GM23338 (cell line): ENCODE data around the gene LRRC63. TPM values are rescaled to one million over a fixed set of nuclear protein-coding genes. Genes with fewer than 3 reads are reported as not detected.

Experiments
- ATAC-seq: fragments of 200-7000 bp; cut with Tn5 transposase; 3 replicates; pipeline ENCODE4 v1.9.1; 2020
- DNase-seq: peaks from one replicate; pipeline ENCODE4 v3.0.0-alpha.2; 2015; ENCODE audit warnings: low spot score
- H2AFZ ChIP-seq: fragments of 200-600 bp; sonication (generic); 2 replicates; pipeline ENCODE4 v1.8.0; 2016; ENCODE audit warnings: antibody characterized with exemption, mild to moderate bottlenecking, moderate library complexity
- H3F3A ChIP-seq: fragments of 200-600 bp; sonication (generic); replicated peaks from 2 replicates; pipeline ENCODE4 v1.8.0; 2017; ENCODE audit warnings: antibody characterized with exemption, mixed run types, low read depth
- H3K27ac ChIP-seq: fragments of 200-600 bp; sonication (generic); 2 replicates; pipeline ENCODE4 v1.6.1; 2016; ENCODE audit warnings: low read depth
- H3K27me3 ChIP-seq: fragments of 200-600 bp; sonication (generic); 2 replicates; pipeline ENCODE4 v1.8.0; 2016; ENCODE audit warnings: mild to moderate bottlenecking, mixed run types, moderate library complexity; ENCODE audit not compliant: insufficient read depth
- H3K36me3 ChIP-seq: fragments of 200-600 bp; sonication (generic); 2 replicates; pipeline ENCODE4 v1.8.0; 2016; ENCODE audit warnings: mild to moderate bottlenecking; ENCODE audit not compliant: insufficient read depth
- H3K4me1 ChIP-seq: fragments of 200-600 bp; sonication (generic); 2 replicates; pipeline ENCODE4 v1.8.0; 2016; ENCODE audit warnings: mild to moderate bottlenecking, moderate library complexity; ENCODE audit not compliant: insufficient read depth
- H3K4me2 ChIP-seq: fragments of 200-600 bp; sonication (generic); 2 replicates; pipeline ENCODE4 v1.7.1; 2017; ENCODE audit warnings: mixed run types
- H3K4me3 ChIP-seq: fragments of 200-600 bp; sonication (generic); 2 replicates; pipeline ENCODE4 v1.6.1; 2016; ENCODE audit warnings: mixed run types
- H3K79me2 ChIP-seq: fragments of 200-600 bp; sonication (generic); replicated peaks from 2 replicates; pipeline ENCODE4 v1.8.0; 2017; ENCODE audit warnings: mild to moderate bottlenecking; ENCODE audit not compliant: insufficient read depth
- H3K9me2 ChIP-seq: fragments of 200-600 bp; sonication (generic); 2 replicates; pipeline ENCODE4 v1.8.0; 2017; ENCODE audit not compliant: insufficient read depth
- H4K20me1 ChIP-seq: fragments of 200-600 bp; sonication (generic); replicated peaks from 2 replicates; pipeline ENCODE4 v1.8.0; 2017; ENCODE audit warnings: mild to moderate bottlenecking; ENCODE audit not compliant: insufficient read depth
- H3K27ac Mint-ChIP-seq: 2 replicates; pipeline ENCODE4 v1.8.0; 2020; ENCODE audit warnings: inconsistent platforms, mild to moderate bottlenecking, moderate library complexity, mixed read lengths
- H3K27me3 Mint-ChIP-seq: 3 replicates; pipeline ENCODE4 v1.8.0; 2022; ENCODE audit warnings: low read depth, mild to moderate bottlenecking, moderate library complexity, mixed read lengths, inconsistent platforms; ENCODE audit not compliant: insufficient read depth, poor library complexity
- H3K36me3 Mint-ChIP-seq: 3 replicates; pipeline ENCODE4 v1.8.0; 2021; ENCODE audit warnings: low read depth, mild to moderate bottlenecking, inconsistent platforms, moderate library complexity, mixed read lengths
- H3K4me1 Mint-ChIP-seq: 3 replicates; pipeline ENCODE4 v1.8.0; 2020; ENCODE audit warnings: mild to moderate bottlenecking, inconsistent platforms, mixed read lengths
- H3K4me3 Mint-ChIP-seq: 3 replicates; pipeline ENCODE4 v1.8.0; 2021; ENCODE audit warnings: moderate library complexity, mild to moderate bottlenecking, inconsistent platforms, mixed read lengths
- H3K9me3 Mint-ChIP-seq: 3 replicates; pipeline ENCODE4 v1.8.0; 2020; ENCODE audit warnings: moderate library complexity, mild to moderate bottlenecking, inconsistent platforms, mixed read lengths
- CREB1 ChIP-seq: fragments of 250-450 bp; sonication (Bioruptor Pico); IDR thresholded peaks from 2 replicates; pipeline ENCODE4 v1.5.0; 2020; ENCODE audit warnings: low read depth, mild to moderate bottlenecking, moderate library complexity
- EZH2 ChIP-seq: fragments of 200-600 bp; sonication (generic); IDR thresholded peaks from one replicate; pipeline ENCODE4 v1.8.0; 2017; ENCODE audit warnings: antibody characterized with exemption, mild to moderate bottlenecking, low read depth; ENCODE audit not compliant: unreplicated experiment
- EZH2phosphoT487 ChIP-seq: fragments of 200-600 bp; sonication (generic); IDR thresholded peaks from one replicate; pipeline ENCODE4 v1.8.1; 2018; ENCODE audit warnings: antibody characterized with exemption; ENCODE audit not compliant: unreplicated experiment
- JUNB ChIP-seq: IDR thresholded peaks from one replicate; pipeline ENCODE4 v1.6.1; 2016; ENCODE audit warnings: antibody characterized with exemption; ENCODE audit not compliant: unreplicated experiment
- NANOG ChIP-seq: IDR thresholded peaks from 2 replicates; pipeline ENCODE4 v1.6.1; 2016; ENCODE audit warnings: antibody characterized with exemption, borderline replicate concordance
- POLR2AphosphoS5 ChIP-seq: IDR thresholded peaks from 2 replicates; pipeline ENCODE4 v1.6.1; 2016; ENCODE audit warnings: antibody characterized with exemption, low read depth
- STAT1 ChIP-seq: IDR thresholded peaks from one replicate; pipeline ENCODE4 v1.6.1; 2016; ENCODE audit warnings: antibody characterized with exemption; ENCODE audit not compliant: unreplicated experiment
- ZNF114 ChIP-seq: fragments of 250-450 bp; sonication (Bioruptor Pico); IDR thresholded peaks from 2 replicates; pipeline ENCODE4 v1.5.0; 2020; ENCODE audit warnings: mild to moderate bottlenecking, moderate library complexity
- ZNF331 ChIP-seq: fragments of 250-450 bp; sonication (Bioruptor Pico); IDR thresholded peaks from 2 replicates; pipeline ENCODE4 v1.5.0; 2020; ENCODE audit warnings: low read depth, mild to moderate bottlenecking, moderate library complexity
- polyA plus RNA-seq: library from polyadenylated mRNA; unstranded; fragments of >200 nt; fragmentation: Nextera tagmentation; extraction: Ambion mirVana; gene quantifications from 2 replicates; pipeline ENCODE4 v1.2.1, GENCODE V29; 2016
- total RNA-seq: library from RNA; depleted of rRNA; stranded (reverse); fragments of >200 nt; shearing (Covaris generic); gene quantifications from 2 replicates; pipeline ENCODE4 v1.2.3, GENCODE V29; 2014
- TF ChIP-seq, protein P1 (sequence below): fragments of 250-450 bp; sonication (Bioruptor Pico); IDR thresholded peaks from 2 replicates; pipeline ENCODE4 v1.5.0; 2020; ENCODE audit warnings: mild to moderate bottlenecking, moderate library complexity
- TF ChIP-seq, protein P2 (sequence below), 2 experiments: fragments of 200-600 bp in 1 of 2; sonication (generic) in 1 of 2; conservative IDR thresholded peaks; 2 replicates each; pipeline versions ENCODE4 v1.5.1 to v1.6.1; 2016 to 2017; ENCODE audit warnings: antibody characterized with exemption in 2 of 2, low read depth in 2 of 2, mild to moderate bottlenecking in 2 of 2, moderate library complexity in 1 of 2
- TF ChIP-seq, protein P3 (sequence below): IDR thresholded peaks from 2 replicates; pipeline ENCODE4 v1.6.1; 2016; ENCODE audit warnings: antibody characterized with exemption
- TF ChIP-seq, protein P4 (sequence below): IDR thresholded peaks from one replicate; pipeline ENCODE4 v1.6.1; 2018; ENCODE audit warnings: antibody characterized with exemption; ENCODE audit not compliant: unreplicated experiment

Gene LRRC63
- total and polyA plus RNA-seq, 2 experiments from 2014 or later, result not detected

DNA sequence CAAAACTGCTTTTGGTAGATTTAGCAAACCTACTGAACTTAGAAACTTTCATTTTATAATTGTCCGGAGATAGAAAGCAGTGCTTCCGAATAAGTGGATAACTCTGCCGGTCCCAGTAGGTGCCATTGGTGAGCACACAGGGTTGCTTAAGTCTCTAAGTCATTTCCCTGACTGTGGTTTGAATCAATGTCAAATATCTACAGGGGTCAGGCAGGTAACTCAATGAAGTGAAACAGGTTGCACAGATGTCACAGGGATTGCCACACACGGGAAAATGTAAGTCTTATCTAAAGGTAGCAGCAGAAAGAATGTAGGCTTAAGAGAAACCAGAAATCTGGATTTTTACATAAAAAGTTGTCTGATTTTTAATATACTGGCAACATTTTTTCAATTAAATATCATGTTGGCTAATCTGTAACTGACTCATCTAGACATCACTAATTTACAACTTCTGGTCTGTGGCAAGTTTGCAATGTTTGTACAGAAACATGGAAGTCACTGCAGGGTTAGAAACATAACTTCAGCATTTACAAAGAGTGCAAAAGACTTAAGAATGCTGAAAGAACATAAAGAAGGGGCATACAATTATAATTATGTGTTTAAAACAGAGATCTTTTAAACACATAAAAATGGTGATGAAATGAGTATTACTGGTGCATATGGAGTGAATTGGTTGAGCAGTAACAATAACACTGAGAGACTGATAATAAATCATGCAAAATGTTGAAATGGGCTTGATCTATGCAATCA, 14.3 kb upstream of the LRRC63 start:
- Mint-ChIP-seq H3K27ac (no peak overlapping the region), H3K9me3 (no peaks in the 10 kb centered on the region), H3K36me3 (no peaks in the 10 kb centered on the region), H3K4me1 (no peaks in the 10 kb centered on the region), H3K27me3 (peaks cover 3% of the 10 kb centered on the region), H3K4me3 (no peak overlapping the region)
- no peak for DNase-seq
- no peak for TF ChIP-seq POLR2AphosphoS5
- TF ChIP-seq EZH2phosphoT487, result no peak
- TF ChIP-seq, protein P1, sequence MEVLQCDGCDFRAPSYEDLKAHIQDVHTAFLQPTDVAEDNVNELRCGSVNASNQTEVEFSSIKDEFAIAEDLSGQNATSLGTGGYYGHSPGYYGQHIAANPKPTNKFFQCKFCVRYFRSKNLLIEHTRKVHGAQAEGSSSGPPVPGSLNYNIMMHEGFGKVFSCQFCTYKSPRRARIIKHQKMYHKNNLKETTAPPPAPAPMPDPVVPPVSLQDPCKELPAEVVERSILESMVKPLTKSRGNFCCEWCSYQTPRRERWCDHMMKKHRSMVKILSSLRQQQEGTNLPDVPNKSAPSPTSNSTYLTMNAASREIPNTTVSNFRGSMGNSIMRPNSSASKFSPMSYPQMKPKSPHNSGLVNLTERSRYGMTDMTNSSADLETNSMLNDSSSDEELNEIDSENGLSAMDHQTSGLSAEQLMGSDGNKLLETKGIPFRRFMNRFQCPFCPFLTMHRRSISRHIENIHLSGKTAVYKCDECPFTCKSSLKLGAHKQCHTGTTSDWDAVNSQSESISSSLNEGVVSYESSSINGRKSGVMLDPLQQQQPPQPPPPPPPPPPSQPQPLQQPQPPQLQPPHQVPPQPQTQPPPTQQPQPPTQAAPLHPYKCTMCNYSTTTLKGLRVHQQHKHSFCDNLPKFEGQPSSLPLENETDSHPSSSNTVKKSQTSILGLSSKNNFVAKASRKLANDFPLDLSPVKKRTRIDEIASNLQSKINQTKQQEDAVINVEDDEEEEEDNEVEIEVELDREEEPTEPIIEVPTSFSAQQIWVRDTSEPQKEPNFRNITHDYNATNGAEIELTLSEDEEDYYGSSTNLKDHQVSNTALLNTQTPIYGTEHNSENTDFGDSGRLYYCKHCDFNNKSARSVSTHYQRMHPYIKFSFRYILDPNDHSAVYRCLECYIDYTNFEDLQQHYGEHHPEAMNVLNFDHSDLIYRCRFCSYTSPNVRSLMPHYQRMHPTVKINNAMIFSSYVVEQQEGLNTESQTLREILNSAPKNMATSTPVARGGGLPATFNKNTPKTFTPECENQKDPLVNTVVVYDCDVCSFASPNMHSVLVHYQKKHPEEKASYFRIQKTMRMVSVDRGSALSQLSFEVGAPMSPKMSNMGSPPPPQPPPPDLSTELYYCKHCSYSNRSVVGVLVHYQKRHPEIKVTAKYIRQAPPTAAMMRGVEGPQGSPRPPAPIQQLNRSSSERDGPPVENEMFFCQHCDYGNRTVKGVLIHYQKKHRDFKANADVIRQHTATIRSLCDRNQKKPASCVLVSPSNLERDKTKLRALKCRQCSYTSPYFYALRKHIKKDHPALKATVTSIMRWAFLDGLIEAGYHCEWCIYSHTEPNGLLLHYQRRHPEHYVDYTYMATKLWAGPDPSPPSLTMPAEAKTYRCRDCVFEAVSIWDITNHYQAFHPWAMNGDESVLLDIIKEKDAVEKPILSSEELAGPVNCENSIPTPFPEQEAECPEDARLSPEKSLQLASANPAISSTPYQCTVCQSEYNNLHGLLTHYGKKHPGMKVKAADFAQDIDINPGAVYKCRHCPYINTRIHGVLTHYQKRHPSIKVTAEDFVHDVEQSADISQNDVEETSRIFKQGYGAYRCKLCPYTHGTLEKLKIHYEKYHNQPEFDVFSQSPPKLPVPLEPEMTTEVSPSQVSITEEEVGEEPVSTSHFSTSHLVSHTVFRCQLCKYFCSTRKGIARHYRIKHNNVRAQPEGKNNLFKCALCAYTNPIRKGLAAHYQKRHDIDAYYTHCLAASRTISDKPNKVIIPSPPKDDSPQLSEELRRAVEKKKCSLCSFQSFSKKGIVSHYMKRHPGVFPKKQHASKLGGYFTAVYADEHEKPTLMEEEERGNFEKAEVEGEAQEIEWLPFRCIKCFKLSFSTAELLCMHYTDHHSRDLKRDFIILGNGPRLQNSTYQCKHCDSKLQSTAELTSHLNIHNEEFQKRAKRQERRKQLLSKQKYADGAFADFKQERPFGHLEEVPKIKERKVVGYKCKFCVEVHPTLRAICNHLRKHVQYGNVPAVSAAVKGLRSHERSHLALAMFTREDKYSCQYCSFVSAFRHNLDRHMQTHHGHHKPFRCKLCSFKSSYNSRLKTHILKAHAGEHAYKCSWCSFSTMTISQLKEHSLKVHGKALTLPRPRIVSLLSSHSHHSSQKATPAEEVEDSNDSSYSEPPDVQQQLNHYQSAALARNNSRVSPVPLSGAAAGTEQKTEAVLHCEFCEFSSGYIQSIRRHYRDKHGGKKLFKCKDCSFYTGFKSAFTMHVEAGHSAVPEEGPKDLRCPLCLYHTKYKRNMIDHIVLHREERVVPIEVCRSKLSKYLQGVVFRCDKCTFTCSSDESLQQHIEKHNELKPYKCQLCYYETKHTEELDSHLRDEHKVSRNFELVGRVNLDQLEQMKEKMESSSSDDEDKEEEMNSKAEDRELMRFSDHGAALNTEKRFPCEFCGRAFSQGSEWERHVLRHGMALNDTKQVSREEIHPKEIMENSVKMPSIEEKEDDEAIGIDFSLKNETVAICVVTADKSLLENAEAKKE (CRISPR knock-in tag), result no peak
- TF ChIP-seq, protein P2, sequence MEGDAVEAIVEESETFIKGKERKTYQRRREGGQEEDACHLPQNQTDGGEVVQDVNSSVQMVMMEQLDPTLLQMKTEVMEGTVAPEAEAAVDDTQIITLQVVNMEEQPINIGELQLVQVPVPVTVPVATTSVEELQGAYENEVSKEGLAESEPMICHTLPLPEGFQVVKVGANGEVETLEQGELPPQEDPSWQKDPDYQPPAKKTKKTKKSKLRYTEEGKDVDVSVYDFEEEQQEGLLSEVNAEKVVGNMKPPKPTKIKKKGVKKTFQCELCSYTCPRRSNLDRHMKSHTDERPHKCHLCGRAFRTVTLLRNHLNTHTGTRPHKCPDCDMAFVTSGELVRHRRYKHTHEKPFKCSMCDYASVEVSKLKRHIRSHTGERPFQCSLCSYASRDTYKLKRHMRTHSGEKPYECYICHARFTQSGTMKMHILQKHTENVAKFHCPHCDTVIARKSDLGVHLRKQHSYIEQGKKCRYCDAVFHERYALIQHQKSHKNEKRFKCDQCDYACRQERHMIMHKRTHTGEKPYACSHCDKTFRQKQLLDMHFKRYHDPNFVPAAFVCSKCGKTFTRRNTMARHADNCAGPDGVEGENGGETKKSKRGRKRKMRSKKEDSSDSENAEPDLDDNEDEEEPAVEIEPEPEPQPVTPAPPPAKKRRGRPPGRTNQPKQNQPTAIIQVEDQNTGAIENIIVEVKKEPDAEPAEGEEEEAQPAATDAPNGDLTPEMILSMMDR (conservative IDR thresholded peaks at IDR 0.05; ENCODE audit: low read depth in 2 of 2), result no peak
- TF ChIP-seq ZNF331 (CRISPR knock-in tag), result no peak
- TF ChIP-seq, protein P3, sequence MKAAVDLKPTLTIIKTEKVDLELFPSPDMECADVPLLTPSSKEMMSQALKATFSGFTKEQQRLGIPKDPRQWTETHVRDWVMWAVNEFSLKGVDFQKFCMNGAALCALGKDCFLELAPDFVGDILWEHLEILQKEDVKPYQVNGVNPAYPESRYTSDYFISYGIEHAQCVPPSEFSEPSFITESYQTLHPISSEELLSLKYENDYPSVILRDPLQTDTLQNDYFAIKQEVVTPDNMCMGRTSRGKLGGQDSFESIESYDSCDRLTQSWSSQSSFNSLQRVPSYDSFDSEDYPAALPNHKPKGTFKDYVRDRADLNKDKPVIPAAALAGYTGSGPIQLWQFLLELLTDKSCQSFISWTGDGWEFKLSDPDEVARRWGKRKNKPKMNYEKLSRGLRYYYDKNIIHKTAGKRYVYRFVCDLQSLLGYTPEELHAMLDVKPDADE, result no peak
- no peak for TF ChIP-seq STAT1
- TF ChIP-seq, protein P4, sequence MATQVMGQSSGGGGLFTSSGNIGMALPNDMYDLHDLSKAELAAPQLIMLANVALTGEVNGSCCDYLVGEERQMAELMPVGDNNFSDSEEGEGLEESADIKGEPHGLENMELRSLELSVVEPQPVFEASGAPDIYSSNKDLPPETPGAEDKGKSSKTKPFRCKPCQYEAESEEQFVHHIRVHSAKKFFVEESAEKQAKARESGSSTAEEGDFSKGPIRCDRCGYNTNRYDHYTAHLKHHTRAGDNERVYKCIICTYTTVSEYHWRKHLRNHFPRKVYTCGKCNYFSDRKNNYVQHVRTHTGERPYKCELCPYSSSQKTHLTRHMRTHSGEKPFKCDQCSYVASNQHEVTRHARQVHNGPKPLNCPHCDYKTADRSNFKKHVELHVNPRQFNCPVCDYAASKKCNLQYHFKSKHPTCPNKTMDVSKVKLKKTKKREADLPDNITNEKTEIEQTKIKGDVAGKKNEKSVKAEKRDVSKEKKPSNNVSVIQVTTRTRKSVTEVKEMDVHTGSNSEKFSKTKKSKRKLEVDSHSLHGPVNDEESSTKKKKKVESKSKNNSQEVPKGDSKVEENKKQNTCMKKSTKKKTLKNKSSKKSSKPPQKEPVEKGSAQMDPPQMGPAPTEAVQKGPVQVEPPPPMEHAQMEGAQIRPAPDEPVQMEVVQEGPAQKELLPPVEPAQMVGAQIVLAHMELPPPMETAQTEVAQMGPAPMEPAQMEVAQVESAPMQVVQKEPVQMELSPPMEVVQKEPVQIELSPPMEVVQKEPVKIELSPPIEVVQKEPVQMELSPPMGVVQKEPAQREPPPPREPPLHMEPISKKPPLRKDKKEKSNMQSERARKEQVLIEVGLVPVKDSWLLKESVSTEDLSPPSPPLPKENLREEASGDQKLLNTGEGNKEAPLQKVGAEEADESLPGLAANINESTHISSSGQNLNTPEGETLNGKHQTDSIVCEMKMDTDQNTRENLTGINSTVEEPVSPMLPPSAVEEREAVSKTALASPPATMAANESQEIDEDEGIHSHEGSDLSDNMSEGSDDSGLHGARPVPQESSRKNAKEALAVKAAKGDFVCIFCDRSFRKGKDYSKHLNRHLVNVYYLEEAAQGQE, result no peak
- no peak for TF ChIP-seq EZH2
- no peak for TF ChIP-seq ZNF114 (CRISPR knock-in tag)
- no peak for TF ChIP-seq JUNB
- TF ChIP-seq NANOG, result no peak
- no peak for TF ChIP-seq CREB1 (CRISPR knock-in tag)
- no peak overlapping the region for H3K4me3 ChIP-seq
- peaks cover 11% of the 10 kb centered on the region; the same call in 1 of the 2 replicates for H3K9me2 ChIP-seq
- no peaks in the 10 kb centered on the region for H3K36me3 ChIP-seq
- H3K4me2 ChIP-seq, result no peak overlapping the region
- H3K27ac ChIP-seq, result no peak overlapping the region
- H3K79me2 ChIP-seq, result no peaks in the 10 kb centered on the region
- H3K4me1 ChIP-seq, result no peaks in the 10 kb centered on the region
- H3F3A ChIP-seq, result no peaks in the 10 kb centered on the region
- ATAC-seq, result no peak
- no peaks in the 10 kb centered on the region for H3K27me3 ChIP-seq
- 0 out of 2 replicates have a peak overlapping the region, but pooled peaks have one; percentile 28 for H2AFZ ChIP-seq
- no peaks in the 10 kb centered on the region for H4K20me1 ChIP-seq
